T-cell (primary cell): ENCODE results near the gene CRACR2A. TPM values are rescaled to one million over a fixed set of nuclear protein-coding genes. Genes with fewer than 3 reads are reported as not detected.

Experiments used
- ATAC-seq, 4 experiments: fragments of 200-7000 bp in 3 of 4; fragments of 150-1000 bp in 1 of 4; cut with Tn5 transposase; replicated peaks in 1 of 4; 1 replicate in 3 of 4; 2 replicates in 1 of 4; pipeline ENCODE4 v1.10.0; 2021; ENCODE audit warnings: moderate library complexity in 3 of 4, mild to moderate bottlenecking in 2 of 4, moderate number of reproducible peaks in 1 of 4
- CTCF ChIA-PET, 2 donors: fragments of 300-600 bp; sonication (Branson Sonifier 250); formaldehyde crosslinking; loops; one replicate each; lab custom pipeline; 2022; ENCODE audit warnings: antibody characterized with exemption in 2 of 2; lab: Charles Lee
- POLR2A ChIA-PET, 2 donors: fragments of 300-600 bp; sonication (Branson Sonifier 250); formaldehyde crosslinking; loops; one replicate each; lab custom pipeline; 2022; ENCODE audit warnings: antibody characterized with exemption in 2 of 2; lab: Charles Lee
- DNase-seq, 35 experiments: peaks; one replicate each; pipeline versions ENCODE4 v3.0.0 to v3.0.0-alpha.2; 2013 to 2023
- H3K27ac ChIP-seq: one replicate; pipeline ENCODE4 v1.5.1; 2013; ENCODE audit warnings: low read length
- H3K27me3 ChIP-seq, 2 experiments: replicated peaks in 1 of 2; 1 replicate in 1 of 2; 2 replicates in 1 of 2; pipeline versions ENCODE4 v1.6.1 to v1.7.0; 2013; ENCODE audit warnings: low read length in 1 of 2, mixed read lengths in 1 of 2; ENCODE audit not compliant: control insufficient read depth in 2 of 2, insufficient read depth in 2 of 2; ENCODE audit errors: extremely low read depth in 1 of 2
- H3K36me3 ChIP-seq, 2 donors: 1 replicate in 1 of 2; 2 replicates in 1 of 2; pipeline versions ENCODE4 v1.6.1 to v1.7.0; 2013; ENCODE audit warnings: low read length in 1 of 2; ENCODE audit not compliant: control insufficient read depth in 2 of 2, insufficient read depth in 1 of 2; ENCODE audit errors: extremely low read depth in 1 of 2
- H3K4me1 ChIP-seq, 2 experiments: 1 replicate in 1 of 2; 2 replicates in 1 of 2; pipeline versions ENCODE4 v1.6.1 to v1.7.0; 2013; ENCODE audit warnings: low read length in 2 of 2, mixed read lengths in 1 of 2; ENCODE audit not compliant: insufficient read depth in 2 of 2, control insufficient read depth in 1 of 2; ENCODE audit errors: extremely low read depth in 1 of 2
- H3K4me3 ChIP-seq, 2 donors: 1 replicate in 1 of 2; 2 replicates in 1 of 2; pipeline versions ENCODE4 v1.5.1 to v1.7.0; 2013; ENCODE audit warnings: mild to moderate bottlenecking in 2 of 2, low read length in 1 of 2, moderate library complexity in 1 of 2; ENCODE audit not compliant: control insufficient read depth in 1 of 2; ENCODE audit errors: extremely low read depth in 1 of 2
- H3K9me3 ChIP-seq: 2 replicates; pipeline ENCODE4 v1.7.0; 2013
- H3K27ac Mint-ChIP-seq, 2 donors: one replicate each; pipeline ENCODE4 v1.8.0; 2020 to 2021; ENCODE audit warnings: mild to moderate bottlenecking in 2 of 2, mixed read lengths in 2 of 2
- H3K27me3 Mint-ChIP-seq, 2 donors: one replicate each; pipeline ENCODE4 v1.8.0; 2021 to 2022; ENCODE audit warnings: mixed read lengths in 2 of 2
- H3K36me3 Mint-ChIP-seq: one replicate; pipeline ENCODE4 v1.8.0; 2021; ENCODE audit warnings: mixed read lengths
- H3K4me1 Mint-ChIP-seq, 3 donors: one replicate each; pipeline ENCODE4 v1.8.0; 2020 to 2022; ENCODE audit warnings: mixed read lengths in 3 of 3, mild to moderate bottlenecking in 1 of 3
- H3K4me3 Mint-ChIP-seq, 3 donors: one replicate each; pipeline ENCODE4 v1.8.0; 2020 to 2022; ENCODE audit warnings: mild to moderate bottlenecking in 3 of 3, mixed read lengths in 3 of 3, moderate library complexity in 3 of 3
- H3K9me3 Mint-ChIP-seq, 3 donors: one replicate each; pipeline ENCODE4 v1.8.0; 2020 to 2022; ENCODE audit warnings: mixed read lengths in 3 of 3
- WGBS: methylation state at CpG from one replicate; pipeline ENCODE4 v1.1.5; 2013; ENCODE audit warnings: missing lambda C conversion rate; ENCODE audit not compliant: insufficient coverage; 5-methylcytosine and 5-hydroxymethylcytosine counted together
- total RNA-seq, 35 experiments: library from RNA in 6 of 35; stranded (reverse) in 6 of 35; fragments of 120-200 nt in 1 of 35; gene quantifications; one replicate each; pipeline versions ENCODE4 v1.2.1 to v1.2.4 and lab custom pipeline; 2013 to 2026

Gene CRACR2A
- total RNA-seq, 5 donors from 2014 or later (not counting 1 experiment from before 2014, with no cell fraction given): 38.3 to 47.0 (median 40.6) TPM

DNA sequence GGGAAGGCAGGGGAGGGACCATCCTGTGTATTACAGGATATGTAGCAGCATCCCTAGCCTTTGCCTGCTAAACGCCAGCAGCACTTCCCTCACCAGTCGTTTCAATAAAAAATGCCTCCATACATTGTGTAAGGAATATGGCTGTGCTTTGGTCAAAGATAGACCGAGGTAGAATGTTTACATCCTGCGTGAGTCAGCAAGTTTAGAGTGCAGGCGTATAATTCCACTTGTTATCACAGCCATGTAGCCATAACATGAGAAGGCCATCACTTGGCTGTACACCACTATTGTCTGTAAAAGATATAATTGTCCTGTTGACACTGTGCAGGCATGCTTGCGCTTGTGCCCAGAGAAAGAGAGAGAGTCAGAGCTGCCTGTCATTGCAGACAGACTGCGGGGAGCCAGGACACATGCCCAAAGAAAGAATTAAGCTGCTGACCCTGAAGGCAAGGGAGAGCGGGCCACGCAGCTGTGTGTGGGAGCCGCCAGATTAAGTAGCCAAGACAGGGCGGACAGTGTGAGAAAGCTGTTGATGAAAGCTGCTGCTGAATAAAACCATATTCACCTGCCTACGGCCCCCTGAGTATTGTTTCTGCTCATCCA, 68.4 kb downstream of the CRACR2A start:
- no peak overlapping the region for H3K4me3 ChIP-seq
- WGBS: 97% methylated on average over 3 of the region's 12 CpGs
- H3K27me3 ChIP-seq: no peaks in the 10 kb centered on the region
- ATAC-seq: no peak
- Mint-ChIP-seq H3K4me3 (no peak overlapping the region), H3K9me3 (no peaks in the 10 kb centered on the region), H3K36me3 (peaks cover 60% of the 10 kb centered on the region), H3K27ac (no peak overlapping the region), H3K4me1 (no peaks in the 10 kb centered on the region), H3K27me3 (no peaks in the 10 kb centered on the region)
- peaks cover 0 to 34% of the 10 kb centered on the region in 2 donors for H3K36me3 ChIP-seq
- ChIA-PET CTCF (no interaction called here), POLR2A (no interaction called here)
- no peak for DNase-seq
- no peak overlapping the region for H3K27ac ChIP-seq
- no peaks in the 10 kb centered on the region for H3K9me3 ChIP-seq
- no peaks in the 10 kb centered on the region for H3K4me1 ChIP-seq

DNA sequence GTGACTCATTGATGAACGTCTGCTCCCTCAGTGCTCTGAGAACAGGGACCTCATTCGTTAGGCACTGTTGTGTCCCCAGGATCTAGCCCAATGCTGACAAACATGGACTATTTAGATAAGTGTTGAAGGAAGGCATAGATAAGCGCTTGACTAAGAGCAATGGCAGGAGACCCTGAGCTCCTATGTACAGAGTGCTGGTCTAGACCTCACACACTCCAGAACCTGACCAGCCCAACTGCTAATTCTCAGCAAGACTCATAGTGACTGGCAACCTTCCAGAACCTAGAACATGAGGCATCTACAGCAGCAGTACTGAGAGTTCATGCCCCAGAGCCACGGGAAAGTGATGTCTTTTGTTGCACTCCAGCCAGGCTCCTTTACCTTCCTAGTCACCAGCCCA, 69.2 kb downstream of the CRACR2A start:
- Mint-ChIP-seq H3K27ac (no peak overlapping the region), H3K4me1 (no peaks in the 10 kb centered on the region), H3K4me3 (no peak overlapping the region), H3K27me3 (no peaks in the 10 kb centered on the region), H3K36me3 (peaks cover 59% of the 10 kb centered on the region), H3K9me3 (no peaks in the 10 kb centered on the region)
- ChIA-PET POLR2A (no interaction called here), CTCF (no interaction called here)
- Histone ChIP-seq H3K27ac (no peak overlapping the region), H3K9me3 (no peaks in the 10 kb centered on the region), H3K4me1 (no peaks in the 10 kb centered on the region), H3K4me3 (no peak overlapping the region), H3K27me3 (no peaks in the 10 kb centered on the region), H3K36me3 (peaks cover 5 to 43% of the 10 kb centered on the region in 2 donors)
- WGBS: 60% methylated on average over 1 of the region's 4 CpGs
- no peak for ATAC-seq
- no peak for DNase-seq

DNA sequence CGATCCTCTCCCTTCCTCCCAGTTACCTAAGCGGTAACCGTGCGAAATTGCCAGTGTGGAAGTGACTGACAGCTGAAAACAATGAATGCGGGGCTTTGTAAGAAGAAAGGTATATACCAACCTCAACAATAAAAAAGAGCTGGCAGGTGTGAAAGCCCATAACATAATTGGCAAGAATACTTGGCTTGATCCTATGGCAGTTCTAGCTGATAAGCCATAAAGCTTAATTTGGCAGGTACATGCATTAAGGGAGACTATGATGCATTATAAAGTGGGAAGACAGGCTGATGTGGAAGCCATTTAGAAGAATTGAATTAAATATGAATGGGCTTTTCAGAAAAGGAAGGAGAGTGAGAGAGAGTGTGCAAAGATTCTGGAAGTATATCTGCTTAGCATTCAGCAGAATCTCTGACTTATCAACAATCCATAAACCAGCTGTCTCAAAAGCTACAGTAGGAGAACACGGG, 71.3 kb downstream of the CRACR2A start:
- ATAC-seq (no peak), DNase-seq (no peak)
- H3K4me3 Mint-ChIP-seq: no peak overlapping the region
- no peaks in the 10 kb centered on the region for H3K27me3 ChIP-seq
- POLR2A ChIA-PET: no interaction called here
- no peaks in the 10 kb centered on the region for H3K4me1 ChIP-seq
- no CpG with 5 or more reads among the region's 6 CpGs for WGBS
- peaks cover 61% of the 10 kb centered on the region for H3K36me3 Mint-ChIP-seq
- H3K27me3 Mint-ChIP-seq: no peaks in the 10 kb centered on the region
- no peaks in the 10 kb centered on the region for H3K9me3 ChIP-seq
- H3K4me3 ChIP-seq: no peak overlapping the region
- H3K27ac ChIP-seq: no peak overlapping the region
- no peaks in the 10 kb centered on the region for H3K4me1 Mint-ChIP-seq
- H3K9me3 Mint-ChIP-seq: no peaks in the 10 kb centered on the region
- CTCF ChIA-PET: no interaction called here
- peaks cover 6 to 59% of the 10 kb centered on the region in 2 donors for H3K36me3 ChIP-seq
- H3K27ac Mint-ChIP-seq: no peak overlapping the region

DNA sequence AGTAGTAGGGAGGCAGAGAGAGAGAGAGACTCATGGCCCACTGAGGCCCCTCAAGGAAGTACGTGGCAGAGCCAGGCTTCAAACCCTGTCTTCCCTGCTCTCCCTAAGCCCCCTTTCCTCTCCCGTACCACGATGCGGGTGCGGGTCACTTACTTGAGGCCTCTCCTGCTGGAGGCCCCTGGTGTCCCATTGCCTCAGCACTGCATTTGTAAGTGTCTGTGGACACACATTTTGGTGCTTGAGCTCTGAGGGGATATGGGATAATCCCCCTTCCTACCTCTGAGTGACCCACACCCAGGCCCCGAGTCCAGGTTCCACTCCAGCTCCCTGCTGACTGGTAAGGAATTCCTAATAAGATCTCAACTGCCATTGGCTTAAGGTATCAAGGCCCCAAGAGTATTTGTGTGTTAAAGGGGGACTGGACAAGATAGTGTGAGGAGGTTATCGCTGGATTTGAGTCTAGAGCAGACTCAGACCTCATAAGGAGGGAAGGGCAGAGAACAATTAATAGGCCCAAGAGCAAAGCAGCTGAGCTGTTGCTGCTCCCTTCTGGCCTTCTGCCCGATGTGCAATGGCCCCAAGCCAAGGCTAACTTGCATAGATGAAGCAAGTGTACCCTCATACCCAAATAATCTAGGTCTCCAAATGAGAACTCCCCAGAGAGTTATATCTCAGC, 71.9 kb downstream of the CRACR2A start:
- Mint-ChIP-seq H3K4me3 (no peak overlapping the region), H3K36me3 (peaks cover 62% of the 10 kb centered on the region), H3K9me3 (no peaks in the 10 kb centered on the region), H3K4me1 (no peaks in the 10 kb centered on the region), H3K27me3 (no peaks in the 10 kb centered on the region), H3K27ac (no peak overlapping the region)
- no peak for DNase-seq
- peaks cover 6 to 62% of the 10 kb centered on the region in 2 donors for H3K36me3 ChIP-seq
- CTCF ChIA-PET: no interaction called here
- no peak overlapping the region for H3K27ac ChIP-seq
- no peaks in the 10 kb centered on the region for H3K9me3 ChIP-seq
- H3K4me1 ChIP-seq: no peaks in the 10 kb centered on the region
- H3K4me3 ChIP-seq: no peak overlapping the region
- no peaks in the 10 kb centered on the region for H3K27me3 ChIP-seq
- no peak for ATAC-seq
- whole genome bisulfite sequencing: 100% methylated on average over 1 of the region's 8 CpGs
- POLR2A ChIA-PET: no interaction called here

DNA sequence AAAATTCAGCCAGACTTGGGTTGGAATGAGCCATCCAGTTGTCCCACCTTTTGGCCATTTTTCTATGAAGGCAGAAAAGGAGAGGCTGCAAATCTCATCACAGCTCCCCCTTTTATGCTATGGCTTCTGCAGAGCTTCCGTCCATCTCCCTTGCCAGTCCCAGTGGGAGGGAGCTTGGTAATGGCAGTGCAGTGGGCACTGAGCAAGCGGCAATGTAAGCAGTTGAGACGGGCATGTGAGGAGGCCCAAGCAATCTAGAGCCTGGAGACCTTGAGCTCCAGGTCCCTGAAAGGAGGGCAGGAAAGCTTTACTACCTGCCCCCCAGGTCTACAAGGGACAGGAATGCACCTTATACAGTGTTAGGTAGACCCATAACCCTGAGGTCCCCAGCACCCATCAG, 73.1 kb downstream of the CRACR2A start:
- Histone ChIP-seq H3K4me3 (no peak overlapping the region), H3K4me1 (no peaks in the 10 kb centered on the region), H3K9me3 (no peaks in the 10 kb centered on the region), H3K27me3 (no peaks in the 10 kb centered on the region), H3K27ac (no peak overlapping the region), H3K36me3 (peaks cover 6 to 64% of the 10 kb centered on the region in 2 donors)
- H3K27ac Mint-ChIP-seq: no peak overlapping the region
- no peaks in the 10 kb centered on the region for H3K9me3 Mint-ChIP-seq
- no peak for ATAC-seq
- 100% methylated on average over 2 of the region's 3 CpGs for WGBS
- DNase-seq: no peak
- CTCF ChIA-PET: no interaction called here
- H3K27me3 Mint-ChIP-seq: no peaks in the 10 kb centered on the region
- POLR2A ChIA-PET: no interaction called here
- H3K4me3 Mint-ChIP-seq: no peak overlapping the region
- no peaks in the 10 kb centered on the region for H3K4me1 Mint-ChIP-seq
- H3K36me3 Mint-ChIP-seq: peaks cover 58% of the 10 kb centered on the region

DNA sequence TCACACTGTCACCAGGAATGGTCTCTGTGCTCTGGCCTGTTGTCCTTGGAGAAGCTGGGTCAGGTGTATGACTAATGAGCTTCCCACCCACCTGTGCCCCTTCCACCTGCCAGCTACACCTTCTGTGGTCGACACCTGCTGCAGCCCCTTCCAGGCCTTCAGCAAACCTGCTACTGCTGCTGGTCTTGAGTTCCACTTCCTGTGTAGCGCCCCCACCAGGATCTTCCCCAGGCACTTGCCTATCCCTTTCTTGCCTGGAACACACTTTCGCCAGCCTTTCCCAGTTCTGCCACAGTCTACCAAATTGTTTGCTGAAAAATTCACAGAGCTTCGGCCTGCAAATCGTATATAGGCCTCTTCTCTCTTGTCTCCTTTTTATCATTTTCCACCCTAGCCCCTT, 75.3 kb downstream of the CRACR2A start:
- Histone ChIP-seq H3K9me3 (no peaks in the 10 kb centered on the region), H3K4me3 (no peak overlapping the region), H3K4me1 (no peaks in the 10 kb centered on the region), H3K27me3 (no peaks in the 10 kb centered on the region), H3K27ac (no peak overlapping the region), H3K36me3 (peaks cover 6 to 77% of the 10 kb centered on the region in 2 donors)
- Mint-ChIP-seq H3K9me3 (no peaks in the 10 kb centered on the region), H3K36me3 (peaks cover 68% of the 10 kb centered on the region), H3K4me1 (no peaks in the 10 kb centered on the region), H3K27me3 (no peaks in the 10 kb centered on the region), H3K27ac (no peak overlapping the region), H3K4me3 (no peak overlapping the region)
- ChIA-PET POLR2A (no interaction called here), CTCF (no interaction called here)
- ATAC-seq (no peak), DNase-seq (no peak)
- WGBS: 98% methylated on average over 5 of the region's 5 CpGs
